ENCODE measurements around the gene ZFP36L1. TPM values are rescaled to one million over a fixed set of nuclear protein-coding genes. Genes with fewer than 3 reads are reported as not detected.

Gene ZFP36L1
- total and polyA plus RNA-seq, 9 of the 15 experiments (the other 6 are each of a cell fraction or from before 2014, with no cell fraction given), result 1.3 to 26.6 (median 3.7) TPM

DNA sequence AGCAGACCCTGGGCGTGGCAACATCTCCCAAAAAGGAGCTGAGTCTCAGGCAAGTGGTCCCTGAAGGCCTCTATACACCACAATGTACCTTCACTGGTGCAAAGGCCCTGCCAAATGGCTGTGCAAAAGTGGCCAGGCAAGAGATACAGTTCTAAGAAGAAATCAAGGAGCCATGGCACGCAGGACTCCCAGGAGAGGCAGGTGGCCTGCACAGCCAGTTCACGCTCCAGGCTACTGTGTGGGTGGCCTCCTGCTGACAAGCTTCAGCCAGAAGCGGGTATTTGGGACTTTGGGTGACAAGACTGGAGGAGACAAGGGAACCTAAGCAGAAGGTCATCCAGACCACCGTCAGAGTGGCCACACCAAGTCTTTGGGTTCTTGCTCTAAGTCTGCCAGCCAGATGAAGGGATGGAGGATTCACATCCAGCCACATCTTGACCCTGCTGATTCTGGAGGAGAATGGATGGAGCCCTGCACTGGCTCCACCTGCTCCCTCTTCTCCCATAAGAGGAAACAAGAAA is 20.5 kb upstream of the ZFP36L1 start (continued):
- TF ChIP-seq BDP1 (IDR thresholded peaks at IDR 0.05; ENCODE audit: insufficient read depth, insufficient read length), result no peak

- CTCF ChIA-PET (ENCODE audit: low intra/inter-chr PET ratio), result no interaction called here
- H3K4me3 ChIP-seq, result no peak overlapping the region
- WGBS (ENCODE audit: insufficient coverage, low coverage, missing lambda C conversion rate), result 84% methylated on average over 7 of the region's 10 CpGs
- intact Hi-C loops (cut with micrococcal nuclease) (no loop called here), in situ Hi-C loops (cut with MboI) (no loop called here)
- ATAC-seq, result no peak
- peaks cover 34 to 44% of the 10 kb centered on the region in 2 experiments for H3K4me1 ChIP-seq (replicated peaks in 1 of 2; ENCODE audit: control insufficient read depth in 2 of 2, insufficient read depth in 2 of 2, low read length in 2 of 2)
- H2AFZ ChIP-seq (ENCODE audit: low read depth, low read length), result no peak overlapping the region
- no peak overlapping the region for H3K4me2 ChIP-seq (ENCODE audit: insufficient read depth, low read length)
- H3K27ac ChIP-seq (ENCODE audit: extremely low read depth, low read depth, low read length), result no peak overlapping the region
- H3K9me3 ChIP-seq (replicated peaks; ENCODE audit: control insufficient read depth, insufficient read depth, low read depth, low read length), result no peaks in the 10 kb centered on the region
- peaks cover 5% of the 10 kb centered on the region; the same call in 2 of the 3 replicates for H3K79me2 ChIP-seq (ENCODE audit: control insufficient read depth, insufficient read depth, low read length)
- POLR2A ChIA-PET, result interaction anchor here (1.1 kb wide), 1 partner anchor 18 kb away, joined by 4 read pairs; the partner anchor contains the start of gene ZFP36L1
- no peaks in the 10 kb centered on the region for H3K27me3 ChIP-seq (ENCODE audit: control insufficient read depth in 2 of 2, insufficient read depth in 2 of 2, low read length in 2 of 2)
- H4K20me1 ChIP-seq (replicated peaks; ENCODE audit: control insufficient read depth, insufficient read depth, low read length), result no peaks in the 10 kb centered on the region
- no peak overlapping the region for H3K9ac ChIP-seq (ENCODE audit: insufficient read depth in 1 of 2, low read depth in 2 of 2, low read length in 2 of 2)
- no TSS peak for BruUV-seq (replicated peaks)
- no peaks in the 10 kb centered on the region for H3K36me3 ChIP-seq (ENCODE audit: control insufficient read depth, insufficient read depth, low read length)
- DNase-seq (ENCODE audit: extremely low read depth in 1 of 4, low spot score in 3 of 4), result no peak
- FAIRE-seq, result no peak
- no peaks in the 10 kb centered on the region for H3K9me1 ChIP-seq (ENCODE audit: control insufficient read depth, insufficient read depth, low read length)
- TF ChIP-seq, protein P1, sequence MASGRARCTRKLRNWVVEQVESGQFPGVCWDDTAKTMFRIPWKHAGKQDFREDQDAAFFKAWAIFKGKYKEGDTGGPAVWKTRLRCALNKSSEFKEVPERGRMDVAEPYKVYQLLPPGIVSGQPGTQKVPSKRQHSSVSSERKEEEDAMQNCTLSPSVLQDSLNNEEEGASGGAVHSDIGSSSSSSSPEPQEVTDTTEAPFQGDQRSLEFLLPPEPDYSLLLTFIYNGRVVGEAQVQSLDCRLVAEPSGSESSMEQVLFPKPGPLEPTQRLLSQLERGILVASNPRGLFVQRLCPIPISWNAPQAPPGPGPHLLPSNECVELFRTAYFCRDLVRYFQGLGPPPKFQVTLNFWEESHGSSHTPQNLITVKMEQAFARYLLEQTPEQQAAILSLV (tag; IDR thresholded peaks at IDR 0.05), result no peak
- TF ChIP-seq, protein P2, sequence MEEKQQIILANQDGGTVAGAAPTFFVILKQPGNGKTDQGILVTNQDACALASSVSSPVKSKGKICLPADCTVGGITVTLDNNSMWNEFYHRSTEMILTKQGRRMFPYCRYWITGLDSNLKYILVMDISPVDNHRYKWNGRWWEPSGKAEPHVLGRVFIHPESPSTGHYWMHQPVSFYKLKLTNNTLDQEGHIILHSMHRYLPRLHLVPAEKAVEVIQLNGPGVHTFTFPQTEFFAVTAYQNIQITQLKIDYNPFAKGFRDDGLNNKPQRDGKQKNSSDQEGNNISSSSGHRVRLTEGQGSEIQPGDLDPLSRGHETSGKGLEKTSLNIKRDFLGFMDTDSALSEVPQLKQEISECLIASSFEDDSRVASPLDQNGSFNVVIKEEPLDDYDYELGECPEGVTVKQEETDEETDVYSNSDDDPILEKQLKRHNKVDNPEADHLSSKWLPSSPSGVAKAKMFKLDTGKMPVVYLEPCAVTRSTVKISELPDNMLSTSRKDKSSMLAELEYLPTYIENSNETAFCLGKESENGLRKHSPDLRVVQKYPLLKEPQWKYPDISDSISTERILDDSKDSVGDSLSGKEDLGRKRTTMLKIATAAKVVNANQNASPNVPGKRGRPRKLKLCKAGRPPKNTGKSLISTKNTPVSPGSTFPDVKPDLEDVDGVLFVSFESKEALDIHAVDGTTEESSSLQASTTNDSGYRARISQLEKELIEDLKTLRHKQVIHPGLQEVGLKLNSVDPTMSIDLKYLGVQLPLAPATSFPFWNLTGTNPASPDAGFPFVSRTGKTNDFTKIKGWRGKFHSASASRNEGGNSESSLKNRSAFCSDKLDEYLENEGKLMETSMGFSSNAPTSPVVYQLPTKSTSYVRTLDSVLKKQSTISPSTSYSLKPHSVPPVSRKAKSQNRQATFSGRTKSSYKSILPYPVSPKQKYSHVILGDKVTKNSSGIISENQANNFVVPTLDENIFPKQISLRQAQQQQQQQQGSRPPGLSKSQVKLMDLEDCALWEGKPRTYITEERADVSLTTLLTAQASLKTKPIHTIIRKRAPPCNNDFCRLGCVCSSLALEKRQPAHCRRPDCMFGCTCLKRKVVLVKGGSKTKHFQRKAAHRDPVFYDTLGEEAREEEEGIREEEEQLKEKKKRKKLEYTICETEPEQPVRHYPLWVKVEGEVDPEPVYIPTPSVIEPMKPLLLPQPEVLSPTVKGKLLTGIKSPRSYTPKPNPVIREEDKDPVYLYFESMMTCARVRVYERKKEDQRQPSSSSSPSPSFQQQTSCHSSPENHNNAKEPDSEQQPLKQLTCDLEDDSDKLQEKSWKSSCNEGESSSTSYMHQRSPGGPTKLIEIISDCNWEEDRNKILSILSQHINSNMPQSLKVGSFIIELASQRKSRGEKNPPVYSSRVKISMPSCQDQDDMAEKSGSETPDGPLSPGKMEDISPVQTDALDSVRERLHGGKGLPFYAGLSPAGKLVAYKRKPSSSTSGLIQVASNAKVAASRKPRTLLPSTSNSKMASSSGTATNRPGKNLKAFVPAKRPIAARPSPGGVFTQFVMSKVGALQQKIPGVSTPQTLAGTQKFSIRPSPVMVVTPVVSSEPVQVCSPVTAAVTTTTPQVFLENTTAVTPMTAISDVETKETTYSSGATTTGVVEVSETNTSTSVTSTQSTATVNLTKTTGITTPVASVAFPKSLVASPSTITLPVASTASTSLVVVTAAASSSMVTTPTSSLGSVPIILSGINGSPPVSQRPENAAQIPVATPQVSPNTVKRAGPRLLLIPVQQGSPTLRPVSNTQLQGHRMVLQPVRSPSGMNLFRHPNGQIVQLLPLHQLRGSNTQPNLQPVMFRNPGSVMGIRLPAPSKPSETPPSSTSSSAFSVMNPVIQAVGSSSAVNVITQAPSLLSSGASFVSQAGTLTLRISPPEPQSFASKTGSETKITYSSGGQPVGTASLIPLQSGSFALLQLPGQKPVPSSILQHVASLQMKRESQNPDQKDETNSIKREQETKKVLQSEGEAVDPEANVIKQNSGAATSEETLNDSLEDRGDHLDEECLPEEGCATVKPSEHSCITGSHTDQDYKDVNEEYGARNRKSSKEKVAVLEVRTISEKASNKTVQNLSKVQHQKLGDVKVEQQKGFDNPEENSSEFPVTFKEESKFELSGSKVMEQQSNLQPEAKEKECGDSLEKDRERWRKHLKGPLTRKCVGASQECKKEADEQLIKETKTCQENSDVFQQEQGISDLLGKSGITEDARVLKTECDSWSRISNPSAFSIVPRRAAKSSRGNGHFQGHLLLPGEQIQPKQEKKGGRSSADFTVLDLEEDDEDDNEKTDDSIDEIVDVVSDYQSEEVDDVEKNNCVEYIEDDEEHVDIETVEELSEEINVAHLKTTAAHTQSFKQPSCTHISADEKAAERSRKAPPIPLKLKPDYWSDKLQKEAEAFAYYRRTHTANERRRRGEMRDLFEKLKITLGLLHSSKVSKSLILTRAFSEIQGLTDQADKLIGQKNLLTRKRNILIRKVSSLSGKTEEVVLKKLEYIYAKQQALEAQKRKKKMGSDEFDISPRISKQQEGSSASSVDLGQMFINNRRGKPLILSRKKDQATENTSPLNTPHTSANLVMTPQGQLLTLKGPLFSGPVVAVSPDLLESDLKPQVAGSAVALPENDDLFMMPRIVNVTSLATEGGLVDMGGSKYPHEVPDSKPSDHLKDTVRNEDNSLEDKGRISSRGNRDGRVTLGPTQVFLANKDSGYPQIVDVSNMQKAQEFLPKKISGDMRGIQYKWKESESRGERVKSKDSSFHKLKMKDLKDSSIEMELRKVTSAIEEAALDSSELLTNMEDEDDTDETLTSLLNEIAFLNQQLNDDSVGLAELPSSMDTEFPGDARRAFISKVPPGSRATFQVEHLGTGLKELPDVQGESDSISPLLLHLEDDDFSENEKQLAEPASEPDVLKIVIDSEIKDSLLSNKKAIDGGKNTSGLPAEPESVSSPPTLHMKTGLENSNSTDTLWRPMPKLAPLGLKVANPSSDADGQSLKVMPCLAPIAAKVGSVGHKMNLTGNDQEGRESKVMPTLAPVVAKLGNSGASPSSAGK (IDR thresholded peaks at IDR 0.05), result no peak
- TF ChIP-seq TRIM24 (IDR thresholded peaks at IDR 0.05) (no peak), ZNF644 (tag; IDR thresholded peaks at IDR 0.05; ENCODE audit: low read depth) (no peak), RB1 (IDR thresholded peaks at IDR 0.05; ENCODE audit: low read depth) (no peak), SNAPC5 (CRISPR knock-in tag; IDR thresholded peaks at IDR 0.05) (no peak), SMAD2 (IDR thresholded peaks at IDR 0.05; ENCODE audit: low read depth, low read length) (no peak), PURB (CRISPR knock-in tag; IDR thresholded peaks at IDR 0.05; ENCODE audit: low read depth) (no peak)
Measured at GRCh38 chr14:68811171-68811570, 18.3 kb upstream of the ZFP36L1 start.
